HepG2 (cell line): ENCODE data around the gene ACTN3. TPM values are rescaled to one million over a fixed set of nuclear protein-coding genes. Genes with fewer than 3 reads are reported as not detected.

ENCODE experiments used
- AGO1 ChIP-seq: fragments of 200-400 bp; formaldehyde crosslinking; IDR thresholded peaks from 2 replicates; pipeline ENCODE4 v1.6.1; 2017; ENCODE audit warnings: mild to moderate bottlenecking, low read depth, low read length, moderate library complexity; ENCODE audit not compliant: poor library complexity, severe bottlenecking
- BCL6 ChIP-seq: IDR thresholded peaks from 2 replicates; pipeline ENCODE4 v1.6.1; 2016; ENCODE audit warnings: missing genetic modification reagents, missing compliant biosample characterization
- EP300 ChIP-seq, 3 experiments: sonication (generic) in 1 of 3; formaldehyde crosslinking in 1 of 3; IDR thresholded peaks; 2 replicates each; pipeline versions ENCODE4 v1.5.1 to v1.6.1; 2011 to 2020; ENCODE audit warnings: low read depth in 2 of 3, low read length in 2 of 3, borderline replicate concordance in 1 of 3, improper control_type of control experiment in 1 of 3, mild to moderate bottlenecking in 1 of 3, missing genetic modification reagents in 1 of 3, moderate library complexity in 1 of 3
- HDAC2 ChIP-seq: sonication (generic); formaldehyde crosslinking; IDR thresholded peaks from 2 replicates; pipeline ENCODE4 v1.4.0; 2020; ENCODE audit warnings: missing genetic modification reagents
- HMGA1 ChIP-seq: sonication (generic); formaldehyde crosslinking; conservative IDR thresholded peaks from 2 replicates; pipeline ENCODE4 v1.4.0; 2020; ENCODE audit warnings: missing genetic modification reagents
- HNF4A ChIP-seq: sonication (generic); formaldehyde crosslinking; IDR thresholded peaks from 2 replicates; pipeline ENCODE4 v1.4.0; 2020; ENCODE audit warnings: missing genetic modification reagents
- SOX13 ChIP-seq, 3 experiments: fragments of 450-650 bp in 1 of 3; sonication (generic) in 1 of 3; formaldehyde crosslinking in 1 of 3; IDR thresholded peaks in 2 of 3; conservative IDR thresholded peaks in 1 of 3; 2 replicates each; pipeline versions ENCODE4 v1.5.0 to v1.6.1; 2016 to 2020; ENCODE audit warnings: antibody characterized with exemption in 1 of 3, mild to moderate bottlenecking in 1 of 3, missing compliant biosample characterization in 1 of 3, missing genetic modification reagents in 1 of 3, moderate library complexity in 1 of 3
- TBX2 ChIP-seq: sonication (generic); formaldehyde crosslinking; IDR thresholded peaks from 2 replicates; pipeline ENCODE4 v1.5.0; 2020; ENCODE audit warnings: missing genetic modification reagents, mild to moderate bottlenecking, borderline replicate concordance
- ZNF607 ChIP-seq: sonication (generic); formaldehyde crosslinking; IDR thresholded peaks from 2 replicates; pipeline ENCODE4 v1.5.1; 2020; ENCODE audit warnings: missing genetic modification reagents, mild to moderate bottlenecking, borderline replicate concordance
- ZNF614 ChIP-seq: IDR thresholded peaks from 2 replicates; pipeline ENCODE4 v1.6.1; 2018; ENCODE audit warnings: missing biosample characterization, missing genetic modification reagents, inconsistent platforms, borderline replicate concordance
- ZNF652 ChIP-seq: IDR thresholded peaks from 2 replicates; pipeline ENCODE4 v1.6.1; 2016; ENCODE audit warnings: low read depth, borderline replicate concordance
- ZNF780A ChIP-seq: sonication (generic); formaldehyde crosslinking; IDR thresholded peaks from 2 replicates; pipeline ENCODE4 v1.8.0; 2022; ENCODE audit warnings: mild to moderate bottlenecking, missing genetic modification reagents, moderate library complexity
- polyA plus RNA-seq, 8 experiments: library from polyadenylated mRNA; depleted of rRNA in 3 of 8; stranded (reverse) in 7 of 8; unstranded in 1 of 8; fragments of >200 nt; fragmentation: Illumina TruSeq in 4 of 8; extraction: Trizol in 4 of 8; gene quantifications; 2 replicates each; pipeline versions ENCODE4 v1.2.1 to v1.2.3, GENCODE V29; 2011 to 2016; ENCODE audit warnings: low read depth in 4 of 8, missing spikeins in 1 of 8, mixed read lengths in 1 of 8; ENCODE audit not compliant: insufficient read depth in 1 of 8
- total RNA-seq, 5 experiments: library from RNA; depleted of rRNA; stranded (reverse); fragments of >200 nt; fragmentation: Illumina TruSeq; extraction: Trizol; gene quantifications; 2 replicates each; pipeline ENCODE4 v1.2.3, GENCODE V29; 2016; ENCODE audit warnings: low read depth in 1 of 5
- TF ChIP-seq, protein P1 (sequence below): sonication (generic); formaldehyde crosslinking; IDR thresholded peaks from 2 replicates; pipeline ENCODE4 v1.5.0; 2020; ENCODE audit warnings: mild to moderate bottlenecking, missing genetic modification reagents
- TF ChIP-seq, protein P2 (sequence below): sonication (generic); formaldehyde crosslinking; IDR thresholded peaks from 2 replicates; pipeline ENCODE4 v1.4.0; 2020; ENCODE audit warnings: missing genetic modification reagents, borderline replicate concordance
- TF ChIP-seq, protein P3 (sequence below): IDR thresholded peaks from 2 replicates; pipeline ENCODE4 v1.6.1; 2012; ENCODE audit warnings: low read depth, low read length, improper control_type of control experiment
- TF ChIP-seq, protein P4 (sequence below): IDR thresholded peaks from 2 replicates; pipeline ENCODE4 v1.4.0; 2020; ENCODE audit warnings: mild to moderate bottlenecking, missing genetic modification reagents

Gene ACTN3
- total and polyA plus RNA-seq, 2 of the 13 experiments (the other 11 are each of a cell fraction or from before 2014, with no cell fraction given), result 0.04 to 0.09 TPM

DNA sequence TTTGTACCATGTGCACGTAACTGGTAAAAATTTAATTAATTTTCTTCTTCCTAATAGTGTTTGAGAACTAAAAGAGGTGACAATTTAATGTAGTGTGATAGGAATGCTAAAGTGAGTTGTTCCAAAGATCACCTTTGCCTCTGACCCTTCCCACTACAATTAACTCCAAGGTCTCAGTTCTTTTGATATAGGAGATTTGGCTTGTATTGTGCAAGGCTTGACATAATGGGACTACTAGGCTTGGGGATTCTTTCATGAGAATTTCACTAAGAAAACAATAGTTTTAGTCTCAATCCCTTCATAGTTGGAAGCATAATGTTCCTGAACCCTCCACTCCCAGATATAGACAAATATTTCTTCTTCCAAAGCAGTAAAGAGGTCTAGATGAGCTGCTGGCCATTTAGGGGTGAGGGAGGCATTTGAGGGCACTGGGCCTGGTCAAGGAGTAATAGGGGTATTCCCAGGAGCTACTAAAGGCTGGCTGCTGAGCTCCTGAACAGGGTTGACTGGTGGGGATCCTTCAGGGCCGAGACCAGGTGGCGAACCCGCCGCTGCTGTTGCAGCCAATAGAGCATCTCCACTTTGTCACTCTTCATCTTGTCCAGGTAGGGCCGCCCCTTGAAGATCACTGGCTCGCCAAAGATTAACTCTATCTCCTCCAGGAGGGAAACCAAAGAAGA is 43.4 kb downstream of the ACTN3 start (continued):
- TF ChIP-seq, protein P1, sequence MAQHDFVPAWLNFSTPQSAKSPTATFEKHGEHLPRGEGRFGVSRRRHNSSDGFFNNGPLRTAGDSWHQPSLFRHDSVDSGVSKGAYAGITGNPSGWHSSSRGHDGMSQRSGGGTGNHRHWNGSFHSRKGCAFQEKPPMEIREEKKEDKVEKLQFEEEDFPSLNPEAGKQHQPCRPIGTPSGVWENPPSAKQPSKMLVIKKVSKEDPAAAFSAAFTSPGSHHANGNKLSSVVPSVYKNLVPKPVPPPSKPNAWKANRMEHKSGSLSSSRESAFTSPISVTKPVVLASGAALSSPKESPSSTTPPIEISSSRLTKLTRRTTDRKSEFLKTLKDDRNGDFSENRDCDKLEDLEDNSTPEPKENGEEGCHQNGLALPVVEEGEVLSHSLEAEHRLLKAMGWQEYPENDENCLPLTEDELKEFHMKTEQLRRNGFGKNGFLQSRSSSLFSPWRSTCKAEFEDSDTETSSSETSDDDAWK, result no peak
- TF ChIP-seq ZNF780A (no peak), ZNF652 (CRISPR knock-in tag) (0 out of 2 replicates have a peak, but pooled peaks have one; percentile 15), SOX13 (IDR thresholded peaks at IDR 0.05) (peak; percentile 44; the same call in 1 of the 2 replicates), SOX13 (CRISPR knock-in tag; conservative IDR thresholded peaks at IDR 0.05 in 1 of 2, IDR thresholded peaks at IDR 0.05 in 1 of 2) (peak in 1 of 2 experiments; percentile 94; a peak in 2 of 4 replicates), BCL6 (CRISPR knock-in tag) (0 out of 2 replicates have a peak, but pooled peaks have one; percentile 44), HMGA1 (CRISPR knock-in tag) (no peak), HNF4A (CRISPR knock-in tag) (peak; percentile 68), EP300 (IDR thresholded peaks at IDR 0.05; ENCODE audit: low read depth in 2 of 2, low read length in 2 of 2) (peak in 1 of 2 experiments; percentile 65; a peak in 2 of 4 replicates), EP300 (CRISPR knock-in tag; IDR thresholded peaks at IDR 0.05; ENCODE audit: borderline replicate concordance) (no peak), ZNF607 (CRISPR knock-in tag) (no peak), TBX2 (CRISPR knock-in tag) (no peak), ZNF614 (CRISPR knock-in tag) (0 out of 2 replicates have a peak, but pooled peaks have one; percentile 17), HDAC2 (CRISPR knock-in tag) (peak; percentile 28; the same call in 1 of the 2 replicates), AGO1 (no peak)
- TF ChIP-seq, protein P2, sequence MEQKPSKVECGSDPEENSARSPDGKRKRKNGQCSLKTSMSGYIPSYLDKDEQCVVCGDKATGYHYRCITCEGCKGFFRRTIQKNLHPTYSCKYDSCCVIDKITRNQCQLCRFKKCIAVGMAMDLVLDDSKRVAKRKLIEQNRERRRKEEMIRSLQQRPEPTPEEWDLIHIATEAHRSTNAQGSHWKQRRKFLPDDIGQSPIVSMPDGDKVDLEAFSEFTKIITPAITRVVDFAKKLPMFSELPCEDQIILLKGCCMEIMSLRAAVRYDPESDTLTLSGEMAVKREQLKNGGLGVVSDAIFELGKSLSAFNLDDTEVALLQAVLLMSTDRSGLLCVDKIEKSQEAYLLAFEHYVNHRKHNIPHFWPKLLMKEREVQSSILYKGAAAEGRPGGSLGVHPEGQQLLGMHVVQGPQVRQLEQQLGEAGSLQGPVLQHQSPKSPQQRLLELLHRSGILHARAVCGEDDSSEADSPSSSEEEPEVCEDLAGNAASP (CRISPR knock-in tag), result no peak
- TF ChIP-seq, protein P3, sequence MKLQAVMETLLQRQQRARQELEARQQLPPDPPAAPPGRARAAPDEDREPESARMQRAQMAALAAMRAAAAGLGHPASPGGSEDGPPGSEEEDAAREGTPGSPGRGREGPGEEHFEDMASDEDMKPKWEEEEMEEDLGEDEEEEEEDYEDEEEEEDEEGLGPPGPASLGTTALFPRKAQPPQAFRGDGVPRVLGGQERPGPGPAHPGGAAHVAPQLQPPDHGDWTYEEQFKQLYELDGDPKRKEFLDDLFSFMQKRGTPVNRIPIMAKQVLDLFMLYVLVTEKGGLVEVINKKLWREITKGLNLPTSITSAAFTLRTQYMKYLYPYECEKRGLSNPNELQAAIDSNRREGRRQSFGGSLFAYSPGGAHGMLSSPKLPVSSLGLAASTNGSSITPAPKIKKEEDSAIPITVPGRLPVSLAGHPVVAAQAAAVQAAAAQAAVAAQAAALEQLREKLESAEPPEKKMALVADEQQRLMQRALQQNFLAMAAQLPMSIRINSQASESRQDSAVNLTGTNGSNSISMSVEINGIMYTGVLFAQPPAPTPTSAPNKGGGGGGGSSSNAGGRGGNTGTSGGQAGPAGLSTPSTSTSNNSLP, result peak; percentile 45; the same call in 1 of the 2 replicates
- TF ChIP-seq, protein P4, sequence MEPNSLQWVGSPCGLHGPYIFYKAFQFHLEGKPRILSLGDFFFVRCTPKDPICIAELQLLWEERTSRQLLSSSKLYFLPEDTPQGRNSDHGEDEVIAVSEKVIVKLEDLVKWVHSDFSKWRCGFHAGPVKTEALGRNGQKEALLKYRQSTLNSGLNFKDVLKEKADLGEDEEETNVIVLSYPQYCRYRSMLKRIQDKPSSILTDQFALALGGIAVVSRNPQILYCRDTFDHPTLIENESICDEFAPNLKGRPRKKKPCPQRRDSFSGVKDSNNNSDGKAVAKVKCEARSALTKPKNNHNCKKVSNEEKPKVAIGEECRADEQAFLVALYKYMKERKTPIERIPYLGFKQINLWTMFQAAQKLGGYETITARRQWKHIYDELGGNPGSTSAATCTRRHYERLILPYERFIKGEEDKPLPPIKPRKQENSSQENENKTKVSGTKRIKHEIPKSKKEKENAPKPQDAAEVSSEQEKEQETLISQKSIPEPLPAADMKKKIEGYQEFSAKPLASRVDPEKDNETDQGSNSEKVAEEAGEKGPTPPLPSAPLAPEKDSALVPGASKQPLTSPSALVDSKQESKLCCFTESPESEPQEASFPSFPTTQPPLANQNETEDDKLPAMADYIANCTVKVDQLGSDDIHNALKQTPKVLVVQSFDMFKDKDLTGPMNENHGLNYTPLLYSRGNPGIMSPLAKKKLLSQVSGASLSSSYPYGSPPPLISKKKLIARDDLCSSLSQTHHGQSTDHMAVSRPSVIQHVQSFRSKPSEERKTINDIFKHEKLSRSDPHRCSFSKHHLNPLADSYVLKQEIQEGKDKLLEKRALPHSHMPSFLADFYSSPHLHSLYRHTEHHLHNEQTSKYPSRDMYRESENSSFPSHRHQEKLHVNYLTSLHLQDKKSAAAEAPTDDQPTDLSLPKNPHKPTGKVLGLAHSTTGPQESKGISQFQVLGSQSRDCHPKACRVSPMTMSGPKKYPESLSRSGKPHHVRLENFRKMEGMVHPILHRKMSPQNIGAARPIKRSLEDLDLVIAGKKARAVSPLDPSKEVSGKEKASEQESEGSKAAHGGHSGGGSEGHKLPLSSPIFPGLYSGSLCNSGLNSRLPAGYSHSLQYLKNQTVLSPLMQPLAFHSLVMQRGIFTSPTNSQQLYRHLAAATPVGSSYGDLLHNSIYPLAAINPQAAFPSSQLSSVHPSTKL, result peak; percentile 47; the same call in 1 of the 2 replicates
